Measurements from ENCODE around the gene TPM4.
"Not testable (repeated sequence)": the region's sequence is repeated elsewhere in the genome, so short reads cannot be mapped to it uniquely, and the experiment has no call there.

Gene TPM4

GRCh38 chr19:16074488-16075365 is 1.6 kb upstream of the TPM4 start:
- DNase-seq: no peak

- DNase-seq: no peak
Observed at GRCh38 chr19:16075430-16076153, 703 bp upstream of the TPM4 start.

GRCh38 chr19:16076958-16077611 is 790 bp downstream of the TPM4 start:
- no peak for DNase-seq

- DNase-seq: no peak
Observed at GRCh38 chr19:16077984-16078758, 1.9 kb downstream of the TPM4 start.

GRCh38 chr19:16078759-16079707 is 2.7 kb downstream of the TPM4 start:
- DNase-seq: peak; percentile 81

GRCh38 chr19:16084067-16084685 is 7.9 kb downstream of the TPM4 start:
- no peak for DNase-seq

- DNase-seq: no peak
Observed at GRCh38 chr19:16085115-16085514, 8.8 kb downstream of the TPM4 start.

GRCh38 chr19:16087404-16087803 is 11.1 kb downstream of the TPM4 start:
- not testable (repeated sequence) for DNase-seq

- DNase-seq: no peak
Observed at GRCh38 chr19:16087940-16088339, 11.6 kb downstream of the TPM4 start.

GRCh38 chr19:16088351-16089009 is 12.2 kb downstream of the TPM4 start:
- DNase-seq: no peak

- no peak for DNase-seq
Observed at GRCh38 chr19:16089010-16089846, 12.9 kb downstream of the TPM4 start.

GRCh38 chr19:16091546-16092475 is 15.5 kb downstream of the TPM4 start:
- DNase-seq: no peak

- DNase-seq: no peak
Observed at GRCh38 chr19:16094360-16095070, 18.2 kb downstream of the TPM4 start.

- no peak for DNase-seq
Observed at GRCh38 chr19:16095071-16095571, 18.8 kb downstream of the TPM4 start.

- no peak for DNase-seq
Observed at GRCh38 chr19:16096280-16096855, 20.1 kb downstream of the TPM4 start.

- DNase-seq: no peak
Observed at GRCh38 chr19:16098416-16098768, 22.1 kb downstream of the TPM4 start.

GRCh38 chr19:16098821-16099220 is 22.5 kb downstream of the TPM4 start:
- DNase-seq: no peak
